Kidney tubule cell (primary cell): ENCODE data around the gene ENPP3.

Experiments
- DNase-seq: peaks from one replicate; pipeline ENCODE4 v3.0.0-alpha.2; 2018; ENCODE audit warnings: low spot score

ENPP3 gene

GRCh38 chr6:131636880-131637792 is at the start of gene ENPP3:
Gene ENPP3, plus strand, starts transcription at chr6:131637302. Its CDS starts 83 bp downstream, at chr6:131637385.
- no peak for DNase-seq

GRCh38 chr6:131587909-131588308 is 49.2 kb upstream of the ENPP3 start:
- DNase-seq = no peak

- no peak for DNase-seq
Measured at GRCh38 chr6:131588643-131589042, 48.5 kb upstream of the ENPP3 start.

- DNase-seq = no peak
Measured at GRCh38 chr6:131592935-131593334, 44.2 kb upstream of the ENPP3 start.

DNA sequence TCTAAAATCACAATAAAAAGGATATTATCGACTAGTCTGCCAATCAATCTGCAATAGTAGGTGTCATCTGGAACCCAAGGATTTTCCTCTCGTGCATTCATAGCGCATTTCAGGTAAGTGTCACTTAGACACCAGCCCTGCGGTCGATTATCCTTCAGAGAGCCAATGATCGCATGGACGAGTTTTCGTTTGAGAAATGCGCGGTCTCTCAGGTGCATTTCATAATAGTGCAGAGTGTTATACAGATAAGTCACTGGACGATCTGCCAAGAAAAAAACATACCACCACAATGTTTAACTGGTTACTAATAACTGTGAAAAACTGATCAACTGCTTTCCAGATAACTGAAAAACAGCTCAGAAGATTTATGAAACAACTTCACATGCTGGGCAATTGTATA is 43.0 kb upstream of the ENPP3 start:
- no peak for DNase-seq

GRCh38 chr6:131597446-131597845 is 39.7 kb upstream of the ENPP3 start:
- no peak for DNase-seq

- DNase-seq = no peak
Measured at GRCh38 chr6:131600716-131601115, 36.4 kb upstream of the ENPP3 start.

GRCh38 chr6:131602781-131603312 is 34.3 kb upstream of the ENPP3 start:
- peak; percentile 68 for DNase-seq

GRCh38 chr6:131613296-131613925 is 23.7 kb upstream of the ENPP3 start:
- no peak for DNase-seq

GRCh38 chr6:131615275-131615674 is 21.8 kb upstream of the ENPP3 start:
- DNase-seq = no peak

DNA sequence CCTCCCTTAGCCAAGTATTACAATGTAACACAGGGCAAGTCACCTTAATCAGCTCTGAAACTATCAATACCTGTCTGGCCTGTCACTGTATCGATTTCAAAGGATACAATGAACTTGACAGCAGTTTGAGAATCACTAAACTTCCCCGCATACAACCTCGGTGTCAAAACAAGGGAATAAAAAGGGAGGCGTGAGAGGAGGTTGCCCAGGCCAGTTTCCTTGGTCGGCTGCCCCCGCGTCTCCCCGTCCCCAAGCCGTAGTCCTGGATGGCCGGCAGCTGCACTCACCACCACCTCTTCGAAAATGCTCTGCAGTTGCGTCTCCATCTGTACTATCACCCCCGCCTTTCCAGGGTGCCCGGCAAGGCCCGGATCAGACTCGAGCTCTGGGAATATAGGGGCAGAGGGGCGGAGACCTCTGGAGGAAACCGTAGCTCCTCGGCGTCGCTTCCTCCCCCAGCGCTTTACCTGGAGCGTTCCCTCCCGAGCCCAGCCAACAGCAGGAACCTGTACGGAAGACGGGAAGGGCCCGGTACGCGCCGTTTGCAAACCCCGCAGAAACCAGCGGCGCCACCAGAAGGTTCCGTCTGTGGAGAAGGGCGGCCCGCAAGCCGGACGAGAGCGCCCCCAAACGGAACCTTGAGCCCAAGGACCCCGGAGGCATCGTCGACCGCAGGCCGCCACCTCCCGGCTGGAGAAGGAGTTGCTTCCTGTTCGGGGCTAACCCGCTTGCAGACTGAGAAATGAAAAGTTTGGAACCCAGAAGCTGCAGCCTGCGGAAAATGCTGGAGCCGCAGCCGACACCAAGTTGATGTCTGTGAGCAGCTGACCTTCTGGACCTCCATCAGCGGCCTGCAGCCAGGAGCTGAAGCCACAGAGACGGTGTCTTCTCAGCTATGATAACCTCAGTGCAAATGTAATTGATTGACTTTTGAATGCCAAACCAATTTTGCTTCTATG is 9.1 kb upstream of the ENPP3 start, which contains the start of gene MED23:
MED23 (minus strand) TSS at position 519 of the 959 bp plus-strand sequence; CDS start at position 326, 193 bp downstream.
- DNase-seq = peak; percentile 96

- no peak for DNase-seq
Measured at GRCh38 chr6:131628726-131629125, 8.4 kb upstream of the ENPP3 start.

GRCh38 chr6:131629651-131630050 is 7.5 kb upstream of the ENPP3 start:
- DNase-seq = no peak

DNA sequence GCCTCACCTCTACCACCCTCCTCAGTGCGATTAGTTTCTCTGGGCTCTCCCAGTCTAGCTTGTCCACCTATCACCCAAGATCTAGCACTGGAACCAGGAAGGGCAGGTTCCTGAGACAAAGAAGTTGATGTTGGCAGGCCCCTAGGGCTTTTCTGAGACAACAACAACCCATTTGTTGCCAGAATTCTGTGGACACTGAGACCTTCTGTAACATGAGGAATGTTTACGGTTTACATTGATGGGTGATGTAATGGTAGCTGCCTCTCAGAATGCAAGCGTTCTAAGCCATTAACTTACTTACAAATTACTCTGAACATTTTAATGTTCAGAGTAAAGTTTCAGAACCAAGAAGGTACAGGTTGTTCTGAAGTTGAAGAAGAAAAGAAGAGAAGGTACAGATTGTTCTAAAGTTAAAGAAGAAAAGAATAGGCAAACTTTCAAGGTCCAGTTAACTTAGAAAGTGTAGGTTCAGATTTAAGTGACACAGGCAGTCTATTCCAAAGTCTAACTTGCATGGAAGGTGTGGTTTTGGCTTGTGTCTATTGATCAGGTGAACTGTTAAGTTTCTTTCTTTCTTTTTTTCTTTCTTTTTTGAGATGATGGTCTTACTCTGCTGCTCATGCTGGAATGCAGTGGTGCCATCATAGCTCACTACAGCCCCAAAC is 5.3 kb upstream of the ENPP3 start:
- no peak for DNase-seq

DNA sequence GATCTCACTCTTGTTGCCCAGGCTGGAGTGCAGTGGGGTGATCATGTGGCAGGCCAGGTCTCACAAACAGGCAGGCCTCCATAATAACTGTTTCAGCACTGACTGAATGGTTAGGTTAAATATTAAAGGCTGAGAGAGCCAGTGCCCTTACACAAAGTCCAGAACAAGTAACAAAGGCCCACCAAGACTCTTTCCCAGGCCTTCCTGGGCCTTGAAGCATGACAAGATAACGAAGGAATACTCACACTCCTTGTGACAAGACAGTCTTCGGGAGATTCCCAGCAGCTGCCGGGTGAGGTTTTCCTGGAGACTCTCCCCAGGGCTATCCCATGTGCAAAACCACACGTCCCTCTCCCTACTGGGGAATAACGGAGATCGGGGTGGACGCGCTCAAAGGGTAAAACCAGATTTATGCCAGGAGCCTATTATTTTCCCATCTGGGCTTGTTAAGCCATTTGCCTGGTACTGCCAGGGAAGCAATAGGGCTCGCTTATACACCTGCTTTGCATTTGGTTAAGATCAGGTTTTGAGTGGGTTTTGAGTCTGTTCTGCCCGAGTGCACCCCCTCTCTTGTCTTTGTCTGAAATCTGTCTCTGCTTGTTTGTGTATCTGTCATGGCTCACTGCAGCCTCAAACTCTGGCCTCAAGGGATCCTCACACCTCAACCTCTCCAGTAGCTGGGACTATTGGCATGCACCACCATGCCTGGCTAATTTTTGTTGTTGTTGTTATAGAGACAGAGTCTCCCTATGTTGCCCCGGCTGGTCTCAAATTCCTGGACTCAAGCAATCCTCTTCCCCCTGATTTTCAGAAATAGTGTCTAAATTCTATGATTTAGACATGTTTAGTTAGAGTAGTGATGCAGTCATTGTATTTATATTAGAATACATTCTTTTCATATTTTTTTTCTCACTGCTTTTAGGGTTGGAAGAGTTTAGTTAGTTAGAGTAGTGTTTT is 1.4 kb upstream of the ENPP3 start:
- DNase-seq = peak; percentile 92

- DNase-seq = no peak
Measured at GRCh38 chr6:131638013-131638412, 911 bp downstream of the ENPP3 start.

DNA sequence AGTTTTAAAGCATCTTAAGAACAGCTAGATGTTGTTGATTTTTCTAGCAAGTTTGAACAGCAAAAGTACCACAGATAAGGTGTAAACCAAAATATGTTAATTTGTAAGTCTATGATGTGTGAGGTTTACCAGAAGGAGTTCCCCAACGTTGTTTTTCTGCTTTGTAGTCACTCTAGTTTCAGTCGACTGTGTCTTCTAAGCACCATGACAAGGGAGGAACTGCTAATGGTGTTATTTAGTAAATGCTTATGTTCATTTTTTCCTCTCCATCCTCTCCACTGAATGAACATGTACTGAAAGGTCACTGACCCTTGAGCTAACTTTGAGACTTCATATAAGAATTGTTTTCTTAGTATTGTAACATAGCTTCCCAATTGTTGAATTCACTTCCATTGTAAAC is 3.0 kb downstream of the ENPP3 start:
- no peak for DNase-seq

GRCh38 chr6:131640576-131640975 is 3.5 kb downstream of the ENPP3 start:
- no peak for DNase-seq

DNA sequence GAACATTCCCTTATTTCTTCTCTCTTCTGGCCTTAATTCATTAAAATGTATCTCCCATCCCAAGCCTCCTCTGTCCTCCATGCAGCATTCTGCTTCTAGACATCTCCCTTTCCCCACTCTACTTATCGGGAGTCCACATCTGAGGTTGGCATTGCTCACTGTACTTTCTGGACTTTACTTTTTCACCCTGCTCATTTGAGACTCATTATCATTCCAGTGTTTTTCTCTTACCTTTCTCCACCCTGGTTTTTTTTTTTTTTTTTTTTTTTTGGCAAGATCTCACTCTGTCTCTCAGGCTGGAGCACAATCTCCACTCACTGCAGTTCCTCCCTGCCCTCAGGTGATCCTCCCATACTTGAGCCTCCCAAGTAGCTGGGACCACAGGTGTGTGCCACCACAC is 4.5 kb downstream of the ENPP3 start:
- DNase-seq = no peak

DNA sequence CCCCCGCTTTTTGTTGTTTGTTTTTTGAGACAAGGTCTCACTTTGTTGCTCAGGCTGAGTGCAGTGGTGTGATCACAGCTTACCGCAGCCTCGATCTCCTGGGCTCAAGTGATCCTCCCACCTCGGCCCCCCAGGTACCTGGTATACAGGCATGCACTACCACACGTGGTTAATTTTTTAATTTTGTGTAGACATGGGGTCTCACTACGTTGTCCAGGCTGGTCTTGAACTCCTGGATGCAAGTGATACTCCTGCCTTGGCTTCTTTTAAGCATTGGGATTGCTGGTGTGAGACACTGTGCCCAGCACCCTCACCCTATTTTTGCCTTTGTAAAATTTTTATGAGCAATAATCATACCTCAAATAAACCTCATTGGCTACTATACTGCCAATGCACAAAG is 5.5 kb downstream of the ENPP3 start:
- no peak for DNase-seq
